ENCODE results near the gene ADAM8.

Gene ADAM8

GRCh38 chr10:133212853-133213494 is 63.7 kb downstream of the ADAM8 start:
- no peak overlapping the region for H3K4me3 ChIP-seq (ENCODE audit: control insufficient read depth, low read depth, low read length)
- TF ChIP-seq CTCF (conservative IDR thresholded peaks at IDR 0.05; ENCODE audit: control insufficient read depth, insufficient read depth, low read depth, low read length): no peak
- DNase-seq (ENCODE audit: low read depth): no peak
